NB4 (cell line): Measurements from ENCODE around the gene OXTR.

Experiments
- DNase-seq: peaks from one replicate; pipeline ENCODE4 v3.0.0; 2010; ENCODE audit warnings: low read depth
- H3K4me3 ChIP-seq: one replicate; pipeline ENCODE4 v1.5.1; 2011; ENCODE audit warnings: mild to moderate bottlenecking, low read depth, low read length, moderate library complexity
- MYC ChIP-seq: IDR thresholded peaks from 2 replicates; pipeline ENCODE4 v1.6.1; 2011; ENCODE audit warnings: low read depth, low read length
- POLR2A ChIP-seq: IDR thresholded peaks from 2 replicates; pipeline ENCODE4 v1.6.1; 2011; ENCODE audit warnings: mild to moderate bottlenecking; ENCODE audit not compliant: insufficient read length; ENCODE audit errors: extremely low read depth
- TF ChIP-seq, protein P1 (sequence below): IDR thresholded peaks from 2 replicates; pipeline ENCODE4 v1.6.1; 2011; ENCODE audit warnings: low read depth, low read length
- TF ChIP-seq, protein P2 (sequence below): IDR thresholded peaks from one replicate; pipeline ENCODE4 v1.5.1; 2012; ENCODE audit warnings: low read depth, low read length

The OXTR gene

DNA sequence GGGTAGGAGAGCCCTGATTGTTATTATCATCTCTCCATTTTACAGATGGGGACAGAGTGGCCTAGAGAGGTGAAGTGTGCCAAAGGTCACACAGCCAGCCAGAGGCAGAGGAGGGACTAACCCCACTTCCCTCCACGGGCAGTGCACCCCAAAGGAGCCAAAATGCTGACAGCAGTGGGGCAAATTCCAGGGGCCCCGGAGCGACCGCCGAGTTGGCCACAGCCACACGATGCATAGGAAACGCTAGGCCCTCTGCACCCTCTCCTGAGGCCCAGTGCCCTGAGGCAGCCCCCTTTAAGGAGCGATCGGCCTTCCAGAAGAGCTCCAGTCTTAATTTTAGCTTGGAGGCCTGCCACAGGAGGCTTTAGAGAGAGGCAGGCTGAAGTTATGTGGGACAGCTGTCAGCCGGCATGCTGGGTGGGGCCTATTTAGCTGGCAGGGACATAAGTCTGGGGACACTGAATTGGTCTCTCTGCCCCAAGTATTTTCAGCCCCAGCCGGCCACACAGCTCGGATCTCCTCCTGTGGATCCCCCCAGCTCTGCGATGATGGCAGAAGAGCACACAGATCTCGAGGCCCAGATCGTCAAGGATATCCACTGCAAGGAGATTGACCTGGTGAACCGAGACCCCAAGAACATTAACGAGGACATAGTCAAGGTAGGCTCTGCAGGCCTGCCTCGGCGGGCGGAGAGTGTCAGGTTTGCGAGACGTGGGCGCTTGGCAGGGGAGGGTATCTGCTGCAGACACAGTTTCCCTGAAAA is 35.9 kb downstream of the OXTR start, which contains the start of gene CAV3:
CAV3 (plus strand) TSS at position 471 of the 763 bp plus-strand sequence; CDS start at position 546, 75 bp downstream.
- DNase-seq = no peak
- TF ChIP-seq, protein P1, sequence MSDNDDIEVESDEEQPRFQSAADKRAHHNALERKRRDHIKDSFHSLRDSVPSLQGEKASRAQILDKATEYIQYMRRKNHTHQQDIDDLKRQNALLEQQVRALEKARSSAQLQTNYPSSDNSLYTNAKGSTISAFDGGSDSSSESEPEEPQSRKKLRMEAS = no peak
- TF ChIP-seq MYC = no peak
- TF ChIP-seq, protein P2, sequence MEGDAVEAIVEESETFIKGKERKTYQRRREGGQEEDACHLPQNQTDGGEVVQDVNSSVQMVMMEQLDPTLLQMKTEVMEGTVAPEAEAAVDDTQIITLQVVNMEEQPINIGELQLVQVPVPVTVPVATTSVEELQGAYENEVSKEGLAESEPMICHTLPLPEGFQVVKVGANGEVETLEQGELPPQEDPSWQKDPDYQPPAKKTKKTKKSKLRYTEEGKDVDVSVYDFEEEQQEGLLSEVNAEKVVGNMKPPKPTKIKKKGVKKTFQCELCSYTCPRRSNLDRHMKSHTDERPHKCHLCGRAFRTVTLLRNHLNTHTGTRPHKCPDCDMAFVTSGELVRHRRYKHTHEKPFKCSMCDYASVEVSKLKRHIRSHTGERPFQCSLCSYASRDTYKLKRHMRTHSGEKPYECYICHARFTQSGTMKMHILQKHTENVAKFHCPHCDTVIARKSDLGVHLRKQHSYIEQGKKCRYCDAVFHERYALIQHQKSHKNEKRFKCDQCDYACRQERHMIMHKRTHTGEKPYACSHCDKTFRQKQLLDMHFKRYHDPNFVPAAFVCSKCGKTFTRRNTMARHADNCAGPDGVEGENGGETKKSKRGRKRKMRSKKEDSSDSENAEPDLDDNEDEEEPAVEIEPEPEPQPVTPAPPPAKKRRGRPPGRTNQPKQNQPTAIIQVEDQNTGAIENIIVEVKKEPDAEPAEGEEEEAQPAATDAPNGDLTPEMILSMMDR = no peak
- TF ChIP-seq POLR2A = no peak
- H3K4me3 ChIP-seq = no peak within 1 kb of the TSS

DNA sequence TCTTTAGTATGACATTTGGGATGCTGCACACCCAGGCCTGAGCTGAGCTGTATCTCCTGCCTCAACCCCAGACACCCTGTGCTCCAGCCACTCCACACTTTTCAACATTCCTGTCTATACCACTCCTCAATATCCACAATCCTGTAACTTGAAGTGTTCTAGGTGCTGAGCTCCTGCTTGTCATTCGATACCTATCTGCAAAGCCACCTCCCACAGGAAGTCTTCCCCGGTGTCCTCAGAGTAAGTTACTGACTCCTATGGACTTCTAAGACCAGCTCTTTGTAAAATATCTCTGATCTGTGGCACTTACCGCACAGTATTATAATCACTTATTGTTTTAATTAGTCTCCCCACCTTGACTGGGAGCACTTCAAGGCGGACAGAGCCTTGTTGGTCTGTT is 37.0 kb downstream of the OXTR start:
- no peak overlapping the region for H3K4me3 ChIP-seq
- no peak for DNase-seq
- TF ChIP-seq, protein P2 = no peak
- TF ChIP-seq, protein P1 = no peak
- TF ChIP-seq MYC = no peak
- TF ChIP-seq POLR2A = no peak

DNA sequence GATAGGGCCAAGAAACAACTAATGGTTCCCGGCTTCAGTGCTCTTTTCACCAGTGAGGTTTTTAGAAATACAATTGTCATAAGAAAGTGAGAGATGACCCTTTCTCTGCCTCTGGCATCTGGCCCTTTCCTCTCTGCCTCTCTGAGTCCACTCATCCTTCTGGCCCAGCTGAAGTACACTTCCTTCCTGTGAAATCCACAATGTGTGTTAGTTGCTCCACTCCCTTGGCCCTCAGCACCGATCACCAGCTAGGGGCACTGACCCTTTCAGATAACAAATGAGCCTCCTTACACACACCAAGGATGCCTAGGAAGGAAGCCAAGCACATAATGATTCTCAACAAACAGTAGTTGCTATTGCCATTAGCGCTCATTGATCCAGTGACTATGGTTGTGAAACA is 38.8 kb downstream of the OXTR start:
- no peak overlapping the region for H3K4me3 ChIP-seq
- TF ChIP-seq, protein P2 = no peak
- TF ChIP-seq POLR2A (no peak), MYC (no peak)
- TF ChIP-seq, protein P1 = no peak
- DNase-seq = no peak

DNA sequence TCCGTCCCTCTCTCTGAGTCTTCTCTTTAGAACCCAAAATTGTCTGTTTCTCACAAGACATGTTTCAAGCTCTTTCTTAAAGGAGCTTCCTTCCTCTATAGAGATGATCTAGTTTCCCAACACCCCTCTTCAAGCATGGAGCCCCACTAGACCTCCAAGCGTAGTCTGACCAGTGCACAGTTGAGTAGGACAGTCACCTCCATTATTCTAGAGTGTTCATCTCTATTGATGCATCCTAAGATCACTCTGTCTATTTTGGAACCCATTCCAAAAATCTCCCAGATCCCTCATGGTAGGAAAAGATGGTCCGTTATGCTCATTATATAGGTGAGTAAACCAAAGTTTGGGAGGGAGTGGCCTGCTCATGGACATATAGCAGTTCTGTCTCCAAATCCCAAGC is 39.9 kb downstream of the OXTR start:
- TF ChIP-seq, protein P2 = no peak
- no peak for TF ChIP-seq MYC
- no peak for TF ChIP-seq POLR2A
- TF ChIP-seq, protein P1 = no peak
- DNase-seq = no peak
- no peak overlapping the region for H3K4me3 ChIP-seq

DNA sequence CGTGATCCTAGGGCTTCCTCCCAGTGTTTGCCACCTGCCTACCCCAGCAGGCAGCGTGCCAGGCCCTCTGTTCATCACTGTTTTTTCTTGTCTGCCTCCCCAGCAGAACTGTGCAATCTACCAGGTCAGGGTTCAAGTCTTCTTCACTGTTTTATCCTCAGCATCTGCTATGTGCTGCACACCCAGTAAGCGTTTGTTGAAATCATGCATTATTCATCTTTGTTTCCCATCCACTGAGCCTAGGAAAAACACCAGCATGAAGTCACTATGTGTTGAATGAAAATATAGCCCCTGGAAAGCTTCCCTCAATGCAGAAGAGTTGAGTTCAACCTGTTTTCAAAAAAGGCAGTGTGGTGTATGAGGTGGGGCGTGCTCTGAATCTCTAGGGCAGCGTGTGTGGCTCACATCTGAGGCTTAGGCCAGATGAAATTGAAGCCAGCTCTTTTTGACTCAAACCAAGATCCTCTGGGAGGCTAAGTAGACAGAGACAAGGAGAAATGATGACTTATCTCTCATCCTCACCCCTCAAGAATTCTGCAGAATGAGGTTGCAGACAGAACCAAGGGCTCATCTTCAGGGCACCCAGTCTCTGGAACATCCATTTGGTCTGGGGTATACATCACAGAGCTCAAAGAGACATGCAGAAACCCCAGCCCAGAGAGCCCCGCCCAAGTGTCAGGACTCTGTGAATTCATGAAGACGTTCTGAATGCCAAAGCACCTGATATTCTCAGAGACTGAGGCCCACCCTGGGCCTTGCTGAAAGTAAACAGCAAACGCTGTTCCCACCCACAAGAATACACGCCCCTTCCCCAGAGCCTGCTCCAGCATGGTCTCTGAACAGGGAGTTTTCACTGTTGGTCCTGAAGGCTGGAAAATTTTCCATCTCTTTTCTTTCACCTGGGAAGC is 41.6 kb downstream of the OXTR start:
- no peak for DNase-seq
- TF ChIP-seq, protein P2 = no peak
- TF ChIP-seq POLR2A (no peak), MYC (no peak)
- TF ChIP-seq, protein P1 = no peak
- no peak overlapping the region for H3K4me3 ChIP-seq
